WTC11 (cell line): Measurements from ENCODE around the gene MIPOL1. TPM values are rescaled to one million over a fixed set of nuclear protein-coding genes. Genes with fewer than 3 reads are reported as not detected.

ENCODE experiments used
- ATAC-seq: fragments of 200-7000 bp; cut with Tn5 transposase; 2 replicates; pipeline ENCODE4 v1.10.0; 2021; ENCODE audit warnings: mild to moderate bottlenecking, moderate library complexity
- CTCF ChIA-PET: fragments of 300-600 bp; sonication (Branson Sonifier 250); formaldehyde crosslinking; loops from one replicate; lab custom pipeline; 2021; ENCODE audit warnings: antibody characterized with exemption; lab: Charles Lee
- POLR2A ChIA-PET: fragments of 350-600 bp; sonication (Branson Sonifier 250); formaldehyde crosslinking; loops from one replicate; lab custom pipeline; 2021; ENCODE audit warnings: antibody characterized with exemption; lab: Charles Lee
- DNase-seq: peaks from one replicate; pipeline ENCODE4 v3.0.0; 2021; ENCODE audit warnings: low spot score
- H3K27ac Mint-ChIP-seq: 2 replicates; pipeline ENCODE4 v1.8.0; 2021; ENCODE audit warnings: mixed read lengths
- H3K27me3 Mint-ChIP-seq: 2 replicates; pipeline ENCODE4 v1.8.0; 2021; ENCODE audit warnings: low read depth, mild to moderate bottlenecking, moderate library complexity, mixed read lengths
- H3K36me3 Mint-ChIP-seq: 2 replicates; pipeline ENCODE4 v1.8.0; 2021; ENCODE audit warnings: mixed read lengths
- H3K4me1 Mint-ChIP-seq: 2 replicates; pipeline ENCODE4 v1.8.0; 2022; ENCODE audit warnings: mixed read lengths
- H3K4me3 Mint-ChIP-seq: 2 replicates; pipeline ENCODE4 v1.8.0; 2021; ENCODE audit warnings: mild to moderate bottlenecking, moderate library complexity, mixed read lengths
- H3K9me3 Mint-ChIP-seq: 2 replicates; pipeline ENCODE4 v1.8.0; 2021; ENCODE audit warnings: mixed read lengths
- ATF6 ChIP-seq: sonication (generic); formaldehyde crosslinking; IDR thresholded peaks from 2 replicates; pipeline ENCODE4 v1.8.1; 2023; ENCODE audit warnings: mild to moderate bottlenecking, missing genetic modification reagents
- ELF4 ChIP-seq: sonication (generic); formaldehyde crosslinking; IDR thresholded peaks from 2 replicates; pipeline ENCODE4 v1.8.1; 2022; ENCODE audit warnings: low read depth, mild to moderate bottlenecking, moderate library complexity, missing genetic modification reagents
- FOXJ3 ChIP-seq: sonication (generic); formaldehyde crosslinking; IDR thresholded peaks from 2 replicates; pipeline ENCODE4 v1.9.0; 2021; ENCODE audit warnings: missing genetic modification reagents, mild to moderate bottlenecking, borderline replicate concordance
- IRF2 ChIP-seq: sonication (generic); formaldehyde crosslinking; IDR thresholded peaks from 2 replicates; pipeline ENCODE4 v1.8.0; 2022; ENCODE audit warnings: low read depth, missing genetic modification reagents, borderline replicate concordance
- SMAD3 ChIP-seq: sonication (generic); formaldehyde crosslinking; IDR thresholded peaks from 2 replicates; pipeline ENCODE4 v1.8.0; 2022; ENCODE audit warnings: missing genetic modification reagents, mild to moderate bottlenecking, borderline replicate concordance
- TEAD1 ChIP-seq: sonication (generic); formaldehyde crosslinking; IDR thresholded peaks from 2 replicates; pipeline ENCODE4 v1.8.0; 2022; ENCODE audit warnings: mild to moderate bottlenecking, missing genetic modification reagents
- ZNF219 ChIP-seq: sonication (generic); formaldehyde crosslinking; IDR thresholded peaks from 2 replicates; pipeline ENCODE4 v1.8.0; 2023; ENCODE audit warnings: missing genetic modification reagents, mild to moderate bottlenecking, borderline replicate concordance
- ZNF396 ChIP-seq: fragments of 250-450 bp; sonication (Bioruptor Pico); IDR thresholded peaks from 2 replicates; pipeline ENCODE4 v1.8.0; 2021; ENCODE audit warnings: mild to moderate bottlenecking, moderate library complexity, borderline replicate concordance
- ZNF532 ChIP-seq: fragments of 250-450 bp; sonication (Bioruptor Pico); IDR thresholded peaks from 2 replicates; pipeline ENCODE4 v1.9.0; 2021; ENCODE audit warnings: mild to moderate bottlenecking, borderline replicate concordance
- total RNA-seq: library from RNA; stranded (reverse); gene quantifications from 3 replicates; pipeline ENCODE4 v1.2.3, GENCODE V29; 2021
- TF ChIP-seq, protein P1 (sequence below): fragments of 250-450 bp; sonication (Bioruptor Pico); IDR thresholded peaks from 2 replicates; pipeline ENCODE4 v1.9.0; 2021; ENCODE audit warnings: mild to moderate bottlenecking
- TF ChIP-seq, protein P2 (sequence below): sonication (generic); formaldehyde crosslinking; IDR thresholded peaks from 2 replicates; pipeline ENCODE4 v1.8.1; 2023; ENCODE audit warnings: mild to moderate bottlenecking, missing genetic modification reagents, moderate library complexity
- TF ChIP-seq, protein P3 (sequence below): fragments of 250-450 bp; sonication (Bioruptor Pico); conservative IDR thresholded peaks from 2 replicates; pipeline ENCODE4 v1.9.0; 2021; ENCODE audit warnings: mild to moderate bottlenecking
- TF ChIP-seq, protein P4 (sequence below): sonication (generic); formaldehyde crosslinking; IDR thresholded peaks from 2 replicates; pipeline ENCODE4 v1.8.0; 2023; ENCODE audit warnings: missing genetic modification reagents

Gene MIPOL1
- total RNA-seq, 1 experiment from 2014 or later, result 13.1 TPM

- TF ChIP-seq ZNF532 (no peak), ATF6 (CRISPR knock-in tag) (no peak), TEAD1 (CRISPR knock-in tag) (no peak), ZNF219 (no peak)
- TF ChIP-seq, all 79 proteins: peak for 0
These were observed 284.7 kb downstream of the MIPOL1 start (continued) for GRCh38 chr14:37482428-37482827.

DNA sequence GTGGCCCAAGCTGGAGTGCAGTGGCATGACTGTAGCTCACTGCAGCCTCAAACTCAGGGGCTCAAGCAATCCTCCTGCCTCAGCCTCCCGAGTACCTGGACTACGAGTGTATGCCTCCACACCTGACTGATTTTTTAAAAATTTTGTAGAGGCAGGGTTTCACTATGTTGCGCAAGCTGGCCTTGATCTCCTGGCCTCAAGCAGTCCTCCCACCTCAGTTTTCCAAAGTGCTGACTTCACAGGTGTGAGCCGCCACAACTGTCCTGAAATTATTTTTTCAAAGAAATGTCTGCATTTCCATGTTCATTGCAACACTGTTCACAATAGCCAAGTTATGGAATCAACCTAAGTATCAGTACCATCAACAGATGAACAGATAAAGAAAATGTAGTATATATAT, 285.9 kb downstream of the MIPOL1 start:
- ChIA-PET POLR2A (interaction anchor here (0.6 kb wide), 1 partner anchor 347 kb away, joined by 3 read pairs; no protein-coding TSS in a partner anchor), CTCF (no interaction called here)
- TF ChIP-seq, protein P1, sequence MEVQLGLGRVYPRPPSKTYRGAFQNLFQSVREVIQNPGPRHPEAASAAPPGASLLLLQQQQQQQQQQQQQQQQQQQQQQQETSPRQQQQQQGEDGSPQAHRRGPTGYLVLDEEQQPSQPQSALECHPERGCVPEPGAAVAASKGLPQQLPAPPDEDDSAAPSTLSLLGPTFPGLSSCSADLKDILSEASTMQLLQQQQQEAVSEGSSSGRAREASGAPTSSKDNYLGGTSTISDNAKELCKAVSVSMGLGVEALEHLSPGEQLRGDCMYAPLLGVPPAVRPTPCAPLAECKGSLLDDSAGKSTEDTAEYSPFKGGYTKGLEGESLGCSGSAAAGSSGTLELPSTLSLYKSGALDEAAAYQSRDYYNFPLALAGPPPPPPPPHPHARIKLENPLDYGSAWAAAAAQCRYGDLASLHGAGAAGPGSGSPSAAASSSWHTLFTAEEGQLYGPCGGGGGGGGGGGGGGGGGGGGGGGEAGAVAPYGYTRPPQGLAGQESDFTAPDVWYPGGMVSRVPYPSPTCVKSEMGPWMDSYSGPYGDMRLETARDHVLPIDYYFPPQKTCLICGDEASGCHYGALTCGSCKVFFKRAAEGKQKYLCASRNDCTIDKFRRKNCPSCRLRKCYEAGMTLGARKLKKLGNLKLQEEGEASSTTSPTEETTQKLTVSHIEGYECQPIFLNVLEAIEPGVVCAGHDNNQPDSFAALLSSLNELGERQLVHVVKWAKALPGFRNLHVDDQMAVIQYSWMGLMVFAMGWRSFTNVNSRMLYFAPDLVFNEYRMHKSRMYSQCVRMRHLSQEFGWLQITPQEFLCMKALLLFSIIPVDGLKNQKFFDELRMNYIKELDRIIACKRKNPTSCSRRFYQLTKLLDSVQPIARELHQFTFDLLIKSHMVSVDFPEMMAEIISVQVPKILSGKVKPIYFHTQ (CRISPR knock-in tag), result no peak
- TF ChIP-seq FOXJ3 (CRISPR knock-in tag) (no peak), ELF4 (no peak), SMAD3 (no peak), TEAD1 (CRISPR knock-in tag) (no peak), ZNF396 (no peak), IRF2 (CRISPR knock-in tag) (no peak)
- TF ChIP-seq, protein P2, sequence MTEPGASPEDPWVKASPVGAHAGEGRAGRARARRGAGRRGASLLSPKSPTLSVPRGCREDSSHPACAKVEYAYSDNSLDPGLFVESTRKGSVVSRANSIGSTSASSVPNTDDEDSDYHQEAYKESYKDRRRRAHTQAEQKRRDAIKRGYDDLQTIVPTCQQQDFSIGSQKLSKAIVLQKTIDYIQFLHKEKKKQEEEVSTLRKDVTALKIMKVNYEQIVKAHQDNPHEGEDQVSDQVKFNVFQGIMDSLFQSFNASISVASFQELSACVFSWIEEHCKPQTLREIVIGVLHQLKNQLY (CRISPR knock-in tag), result no peak
- TF ChIP-seq, protein P3, sequence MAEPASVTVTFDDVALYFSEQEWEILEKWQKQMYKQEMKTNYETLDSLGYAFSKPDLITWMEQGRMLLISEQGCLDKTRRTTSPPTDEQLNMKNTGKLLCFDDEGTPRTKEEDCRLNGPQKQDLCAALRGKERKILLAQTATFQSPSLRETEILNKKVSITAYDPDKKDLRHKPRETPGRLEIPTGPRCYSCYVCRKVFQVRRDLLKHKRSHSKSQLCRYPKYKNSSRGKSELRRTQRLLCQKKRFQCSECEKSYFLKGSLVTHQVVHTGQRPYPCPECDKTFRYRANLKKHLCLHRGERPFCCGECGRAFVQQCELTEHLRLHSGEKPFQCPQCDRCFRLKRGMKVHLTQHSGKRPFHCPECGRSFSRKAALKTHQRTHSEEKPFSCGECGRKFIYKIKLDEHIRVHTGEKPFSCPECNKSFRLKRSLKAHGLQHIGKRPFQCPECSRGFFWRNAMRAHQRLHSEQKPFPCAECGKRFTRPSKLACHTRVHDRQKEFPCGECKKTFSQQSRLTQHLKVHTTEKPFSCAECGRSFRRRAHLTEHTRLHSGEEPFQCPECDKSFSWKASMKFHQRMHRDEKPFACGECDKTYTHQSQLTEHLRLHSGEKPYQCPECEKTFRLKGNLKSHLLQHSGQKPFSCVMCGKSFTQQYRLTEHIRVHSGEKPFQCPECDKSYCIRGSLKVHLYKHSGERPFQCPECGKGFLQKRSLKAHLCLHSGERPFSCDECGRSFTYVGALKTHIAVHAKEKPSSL, result no peak
- TF ChIP-seq, protein P4, sequence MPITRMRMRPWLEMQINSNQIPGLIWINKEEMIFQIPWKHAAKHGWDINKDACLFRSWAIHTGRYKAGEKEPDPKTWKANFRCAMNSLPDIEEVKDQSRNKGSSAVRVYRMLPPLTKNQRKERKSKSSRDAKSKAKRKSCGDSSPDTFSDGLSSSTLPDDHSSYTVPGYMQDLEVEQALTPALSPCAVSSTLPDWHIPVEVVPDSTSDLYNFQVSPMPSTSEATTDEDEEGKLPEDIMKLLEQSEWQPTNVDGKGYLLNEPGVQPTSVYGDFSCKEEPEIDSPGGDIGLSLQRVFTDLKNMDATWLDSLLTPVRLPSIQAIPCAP (CRISPR knock-in tag), result no peak
- Mint-ChIP-seq H3K36me3 (no peaks in the 10 kb centered on the region), H3K9me3 (peaks cover 10% of the 10 kb centered on the region; the same call in 1 of the 2 replicates), H3K27me3 (0 out of 2 replicates have a peak, but pooled peaks cover 2% of the 10 kb centered on the region), H3K4me3 (no peak overlapping the region), H3K27ac (no peak overlapping the region), H3K4me1 (no peaks in the 10 kb centered on the region)
- no peak for ATAC-seq
- no peak for DNase-seq
